Choroid plexus epithelial cell (primary cell): Measurements from ENCODE around the gene ESR2.
"Not testable (repeated sequence)": the region's sequence is repeated elsewhere in the genome, so short reads cannot be mapped to it uniquely, and the experiment has no call there.

Experiments used
- DNase-seq: peaks from one replicate; pipeline ENCODE4 v3.0.0-alpha.2; 2010; ENCODE audit warnings: low read depth
- H3K4me3 ChIP-seq: 2 replicates; pipeline ENCODE4 v1.5.1; 2011; ENCODE audit warnings: low read depth, mild to moderate bottlenecking, control low read depth, low read length, moderate library complexity
- CTCF ChIP-seq: conservative IDR thresholded peaks from 2 replicates; pipeline ENCODE4 v1.5.1; 2011; ENCODE audit warnings: low read depth, mild to moderate bottlenecking, control low read depth, inconsistent platforms, low read length, moderate library complexity

Gene ESR2

GRCh38 chr14:64059454-64060198, 234.5 kb downstream of the ESR2 start:
- TF ChIP-seq CTCF = no peak
- no peak overlapping the region for H3K4me3 ChIP-seq
- DNase-seq = no peak

- peak; percentile 37 for DNase-seq
- no peak for TF ChIP-seq CTCF
- no peak overlapping the region for H3K4me3 ChIP-seq
These were observed 240.2 kb downstream of the ESR2 start for GRCh38 chr14:64053694-64054669.

- no peak for DNase-seq
- TF ChIP-seq CTCF = no peak
- H3K4me3 ChIP-seq = no peak overlapping the region
These were observed 244.4 kb downstream of the ESR2 start for GRCh38 chr14:64049616-64050381.

- no peak overlapping the region for H3K4me3 ChIP-seq
- DNase-seq = no peak
- no peak for TF ChIP-seq CTCF
These were observed 249.1 kb downstream of the ESR2 start for GRCh38 chr14:64045091-64045490.

- DNase-seq = not testable (repeated sequence)
These were observed 250.9 kb downstream of the ESR2 start for GRCh38 chr14:64043296-64043695.

GRCh38 chr14:64040044-64040443, 254.1 kb downstream of the ESR2 start:
- TF ChIP-seq CTCF = peak; percentile 53
- peak; percentile 60 for DNase-seq
- no peak overlapping the region for H3K4me3 ChIP-seq

More at GRCh38 chr14:64043296-64043695, 250.9 kb downstream of the ESR2 start:
- not testable (repeated sequence) for H3K4me3 ChIP-seq
